HFF-Myc (cell line): Measurements from ENCODE around the gene GCC1.
A peak's percentile ranks its signal among the peaks of the same experiment; 100 is the strongest.

Experiments
- DNase-seq: peaks from one replicate; pipeline ENCODE4 v3.0.0-alpha.2; 2011; ENCODE audit warnings: low read depth; ENCODE audit errors: extremely low read depth
- H3K4me3 ChIP-seq: replicated peaks from 2 replicates; pipeline ENCODE4 v1.5.1; 2011; ENCODE audit warnings: low read depth, mild to moderate bottlenecking, control low read depth, low read length
- CTCF ChIP-seq: IDR thresholded peaks from 2 replicates; pipeline ENCODE4 v1.5.1; 2012; ENCODE audit warnings: mild to moderate bottlenecking, low read depth, low read length, control low read depth; ENCODE audit errors: missing control alignments

GCC1 gene

GRCh38 chr7:127591591-127591990 lies 6.2 kb upstream of the GCC1 start:
- TF ChIP-seq CTCF: no peak
- H3K4me3 ChIP-seq: no peak overlapping the region

GRCh38 chr7:127591189-127591588 lies 5.8 kb upstream of the GCC1 start:
- TF ChIP-seq CTCF: no peak
- H3K4me3 ChIP-seq: no peak overlapping the region
- no peak for DNase-seq

More at GRCh38 chr7:127591591-127591990, 6.2 kb upstream of the GCC1 start:
- DNase-seq: no peak

GRCh38 chr7:127589896-127590295 lies 4.5 kb upstream of the GCC1 start:
- no peak for TF ChIP-seq CTCF
- no peak overlapping the region for H3K4me3 ChIP-seq
- DNase-seq: no peak

- H3K4me3 ChIP-seq: peak overlapping the region; percentile 90
- TF ChIP-seq CTCF: peak; percentile 65
- peak; percentile 19 for DNase-seq
Observed at GRCh38 chr7:127588697-127589482, 3.5 kb upstream of the GCC1 start.

GRCh38 chr7:127588019-127588696 lies 2.8 kb upstream of the GCC1 start, which contains the start of gene ARF5:
Gene ARF5 (plus strand): TSS chr7:127588411. CDS start chr7:127588499, 88 bp downstream.
- no peak for DNase-seq
- TF ChIP-seq CTCF: no peak
- H3K4me3 ChIP-seq: peak within 1 kb of the TSS; percentile 90

GRCh38 chr7:127587663-127588018 lies 2.2 kb upstream of the GCC1 start:
- no peak for DNase-seq
- peak overlapping the region; percentile 90 for H3K4me3 ChIP-seq
- no peak for TF ChIP-seq CTCF
